ENCODE data around the gene GRAPL.
"Not testable (repeated sequence)": the region's sequence is repeated elsewhere in the genome, so short reads cannot be mapped to it uniquely, and the experiment has no call there.

Gene GRAPL

DNA sequence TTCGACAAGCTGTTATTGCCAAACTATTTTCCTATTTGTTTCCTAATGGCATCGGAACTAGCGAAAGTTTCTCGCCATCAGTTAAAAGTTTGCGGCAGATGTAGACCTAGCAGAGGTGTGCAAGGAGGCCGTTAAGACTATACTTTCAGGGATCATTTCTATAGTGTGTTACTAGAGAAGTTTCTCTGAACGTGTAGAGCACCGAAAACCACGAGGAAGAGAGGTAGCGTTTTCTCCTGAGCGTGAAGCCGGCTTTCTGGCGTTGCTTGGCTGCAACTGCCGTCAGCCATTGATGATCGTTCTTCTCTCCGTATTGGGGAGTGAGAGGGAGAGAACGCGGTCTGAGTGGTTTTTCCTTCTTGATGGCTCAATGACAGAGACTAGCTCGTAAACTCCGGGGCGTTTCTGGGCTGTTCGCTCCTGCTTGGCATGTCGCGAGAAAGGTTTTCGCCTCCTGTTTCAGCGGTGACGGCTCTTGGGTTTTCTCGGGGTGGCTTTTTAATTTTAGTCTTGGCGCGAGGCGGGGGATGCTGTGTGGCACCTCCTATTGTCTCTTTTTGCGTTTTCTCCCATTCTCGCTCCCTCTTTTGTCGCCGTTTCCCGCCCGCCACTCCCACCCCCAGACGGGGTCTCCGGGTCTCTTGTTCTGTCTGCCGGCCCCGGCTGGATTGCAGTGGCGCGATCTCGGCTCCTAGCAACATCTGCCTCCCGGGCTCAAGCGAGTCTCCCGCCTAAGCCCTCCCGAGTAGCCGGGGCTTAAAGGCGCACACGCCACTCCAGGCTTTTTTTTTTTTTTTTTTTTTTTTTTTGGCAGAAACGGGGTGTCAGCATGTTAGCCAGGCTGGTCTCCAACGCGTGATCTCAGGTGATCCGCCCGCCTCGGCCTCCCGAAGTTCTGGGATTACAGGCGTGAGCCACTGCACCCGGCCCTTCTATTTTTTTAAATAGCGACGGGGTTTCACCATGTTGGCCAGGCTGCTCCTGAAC is 60.8 kb downstream of the GRAPL start:
- DNase-seq; intact Hi-C loops (cut with DNase I): not testable (repeated sequence)

DNA sequence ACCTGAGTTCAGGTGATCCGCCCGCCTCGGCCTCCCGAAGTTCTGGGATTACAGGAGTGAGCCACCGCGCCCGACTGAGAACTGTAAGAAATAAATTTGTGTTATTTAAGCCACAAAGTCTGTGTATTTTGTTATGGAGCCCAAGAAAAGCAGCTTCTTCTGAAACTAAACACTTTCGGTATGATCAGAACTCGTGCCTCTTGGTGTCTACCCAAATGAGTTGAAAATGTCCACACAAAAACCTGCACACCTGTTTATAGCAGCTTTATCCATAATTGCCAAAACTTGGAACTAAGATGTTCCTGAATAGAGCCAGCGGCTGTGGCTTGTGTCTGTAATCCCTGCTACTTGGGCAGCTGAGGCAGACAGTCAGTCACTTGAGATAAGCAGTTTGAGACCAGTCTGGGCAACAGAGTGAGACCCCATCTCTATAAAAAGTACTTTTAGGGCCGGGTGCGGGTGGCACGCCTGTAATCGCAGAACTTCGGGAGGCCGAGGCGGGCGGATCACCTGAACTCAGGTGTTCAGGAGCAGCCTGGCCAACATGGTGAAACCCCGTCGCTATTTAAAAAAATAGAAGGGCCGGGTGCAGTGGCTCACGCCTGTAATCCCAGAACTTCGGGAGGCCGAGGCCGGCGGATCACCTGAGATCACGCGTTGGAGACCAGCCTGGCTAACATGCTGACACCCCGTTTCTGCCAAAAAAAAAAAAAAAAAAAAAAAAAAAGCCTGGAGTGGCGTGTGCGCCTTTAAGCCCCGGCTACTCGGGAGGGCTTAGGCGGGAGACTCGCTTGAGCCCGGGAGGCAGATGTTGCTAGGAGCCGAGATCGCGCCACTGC is 61.7 kb downstream of the GRAPL start:
- intact Hi-C loops (cut with DNase I): not testable (repeated sequence)

DNA sequence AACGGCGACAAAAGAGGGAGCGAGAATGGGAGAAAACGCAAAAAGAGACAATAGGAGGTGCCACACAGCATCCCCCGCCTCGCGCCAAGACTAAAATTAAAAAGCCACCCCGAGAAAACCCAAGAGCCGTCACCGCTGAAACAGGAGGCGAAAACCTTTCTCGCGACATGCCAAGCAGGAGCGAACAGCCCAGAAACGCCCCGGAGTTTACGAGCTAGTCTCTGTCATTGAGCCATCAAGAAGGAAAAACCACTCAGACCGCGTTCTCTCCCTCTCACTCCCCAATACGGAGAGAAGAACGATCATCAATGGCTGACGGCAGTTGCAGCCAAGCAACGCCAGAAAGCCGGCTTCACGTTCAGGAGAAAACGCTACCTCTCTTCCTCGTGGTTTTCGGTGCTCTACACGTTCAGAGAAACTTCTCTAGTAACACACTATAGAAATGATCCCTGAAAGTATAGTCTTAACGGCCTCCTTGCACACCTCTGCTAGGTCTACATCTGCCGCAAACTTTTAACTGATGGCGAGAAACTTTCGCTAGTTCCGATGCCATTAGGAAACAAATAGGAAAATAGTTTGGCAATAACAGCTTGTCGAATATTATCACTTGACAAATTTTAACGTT is 62.5 kb downstream of the GRAPL start:
- intact Hi-C loops (cut with DNase I); DNase-seq: not testable (repeated sequence)

More for the DNA sequence above, 61.7 kb downstream of the GRAPL start:
- DNase-seq: not testable (repeated sequence)

DNA sequence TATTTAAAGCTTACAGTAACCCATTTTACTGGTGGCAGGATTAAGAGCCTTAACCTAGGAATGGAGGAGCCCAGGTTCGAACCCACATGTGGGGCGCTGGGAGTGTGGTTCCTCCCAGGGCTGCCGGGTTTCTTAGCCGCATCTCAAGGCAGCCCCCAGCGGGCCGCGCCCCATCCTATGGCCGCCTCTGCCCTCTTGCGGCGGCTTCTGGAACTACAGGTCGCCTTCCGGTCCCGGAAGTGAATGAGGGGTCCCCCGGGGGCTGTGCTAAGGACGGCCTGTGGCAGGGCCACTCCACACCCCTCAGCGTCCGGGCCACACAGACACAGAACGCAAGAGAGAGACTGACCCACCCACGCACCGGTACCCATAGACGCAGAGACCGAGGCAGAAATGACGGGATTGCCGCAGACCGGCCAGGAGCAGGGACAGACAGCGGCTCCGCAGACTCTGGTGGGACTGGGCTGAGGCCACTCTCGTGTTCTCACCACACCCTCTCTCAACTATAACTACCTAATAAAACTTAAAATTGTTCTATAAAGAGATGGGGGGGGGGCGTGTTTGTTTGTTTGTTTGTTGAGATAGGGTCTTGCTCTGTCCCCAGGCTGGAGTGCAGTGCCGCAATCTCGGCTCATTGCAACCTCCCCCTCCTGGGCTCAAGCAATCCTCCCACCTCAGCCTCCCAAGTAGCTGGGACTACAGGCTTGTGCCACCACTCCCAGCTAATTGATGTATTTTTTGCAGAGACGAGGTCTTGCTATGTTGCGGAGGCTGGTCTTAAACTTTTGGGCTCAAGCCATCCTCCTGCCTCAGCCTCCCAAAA is 69.2 kb downstream of the GRAPL start:
- DNase-seq: peak in 7 of 10 donors; percentile 3 to 82 (median 21)
- intact Hi-C loops (cut with DNase I): not testable (repeated sequence)

DNA sequence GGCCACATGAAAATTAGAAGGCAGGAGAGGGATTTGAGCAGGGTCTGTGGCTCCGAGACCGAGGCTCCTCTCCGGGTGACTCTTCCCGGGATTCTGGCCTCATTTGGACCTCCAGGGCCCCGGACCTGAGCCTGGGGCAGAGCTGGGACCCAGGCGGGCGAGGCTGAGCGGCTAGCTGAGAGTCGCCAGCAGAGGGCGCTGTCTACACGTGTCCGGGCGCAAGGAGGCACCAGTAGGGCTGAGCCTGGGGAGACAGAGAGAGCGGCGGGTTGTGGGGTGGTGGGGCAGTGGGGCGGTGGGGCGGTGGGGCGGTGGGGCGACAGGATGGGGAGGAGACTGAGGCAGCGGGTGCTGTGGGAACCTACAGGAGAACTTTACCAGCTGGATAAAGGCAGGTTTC is 75.1 kb downstream of the GRAPL start:
- DNase-seq; intact Hi-C loops (cut with DNase I): not testable (repeated sequence)

DNA sequence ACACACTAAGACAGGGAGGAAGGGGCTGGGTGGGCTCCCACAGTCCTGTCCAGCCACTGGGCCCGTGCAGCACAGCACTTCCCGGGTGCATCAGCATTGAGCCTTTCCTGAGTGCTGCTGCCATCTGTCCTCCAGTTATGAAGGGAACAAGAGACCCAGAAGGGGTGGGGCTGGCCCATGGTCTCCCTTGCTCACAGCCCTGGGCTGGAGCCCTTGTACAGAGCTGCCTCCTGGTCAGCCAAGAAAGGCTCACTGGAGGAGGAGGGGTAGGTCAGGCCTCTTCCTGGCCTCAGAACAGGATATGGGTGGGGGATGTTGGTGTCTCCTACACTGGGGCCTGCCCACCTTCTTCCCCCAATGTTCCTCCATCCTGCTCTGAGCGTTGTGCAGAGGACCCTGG is 76.0 kb downstream of the GRAPL start:
- intact Hi-C loops (cut with DNase I); DNase-seq: not testable (repeated sequence)
